Measurements from ENCODE around the gene MEIKIN.

MEIKIN gene

GRCh38 chr5:131974016-131974415, 28.6 kb upstream of the MEIKIN start:
- Histone ChIP-seq H3K9me2 (replicated peaks; ENCODE audit: insufficient read depth, low read length) (no peaks in the 10 kb centered on the region), H3K27ac (ENCODE audit: low read length) (no peak overlapping the region), H3K79me2 (ENCODE audit: low read length) (no peaks in the 10 kb centered on the region), H3K4me2 (ENCODE audit: low read depth, low read length) (no peak overlapping the region), H3K27me3 (replicated peaks; ENCODE audit: insufficient read depth, low read length) (no peaks in the 10 kb centered on the region), H3K4me3 (ENCODE audit: low read length) (no peak overlapping the region), H3K9me3 (replicated peaks; ENCODE audit: insufficient read depth, low read length) (no peaks in the 10 kb centered on the region), H3K4me1 (ENCODE audit: low read length) (no peaks in the 10 kb centered on the region), H3F3A (ENCODE audit: insufficient read depth, low read length) (no peaks in the 10 kb centered on the region), H4K20me1 (ENCODE audit: insufficient read depth, low read length) (no peaks in the 10 kb centered on the region), H3K9ac (ENCODE audit: low read length) (no peak overlapping the region), H2AFZ (ENCODE audit: low read length) (no peak overlapping the region), H3K36me3 (replicated peaks; ENCODE audit: insufficient read depth, low read length) (no peaks in the 10 kb centered on the region)
- TF ChIP-seq EZH2phosphoT487 (IDR thresholded peaks at IDR 0.05; ENCODE audit: low read length) (no peak), EZH2 (optimal IDR thresholded peaks at IDR 0.05; ENCODE audit: low read depth, low read length) (no peak), CTCF (IDR thresholded peaks at IDR 0.05; ENCODE audit: low read length) (no peak)
- no peak for DNase-seq

GRCh38 chr5:131973089-131973712, 27.7 kb upstream of the MEIKIN start:
- H4K20me1 ChIP-seq (ENCODE audit: insufficient read depth, low read length): no peaks in the 10 kb centered on the region
- H2AFZ ChIP-seq (ENCODE audit: low read length): no peak overlapping the region
- no peak for DNase-seq
- no peaks in the 10 kb centered on the region for H3K9me3 ChIP-seq (replicated peaks; ENCODE audit: insufficient read depth, low read length)
- no peaks in the 10 kb centered on the region for H3F3A ChIP-seq (ENCODE audit: insufficient read depth, low read length)
- H3K9me2 ChIP-seq (replicated peaks; ENCODE audit: insufficient read depth, low read length): no peaks in the 10 kb centered on the region
- no peaks in the 10 kb centered on the region for H3K27me3 ChIP-seq (replicated peaks; ENCODE audit: insufficient read depth, low read length)
- no peaks in the 10 kb centered on the region for H3K4me1 ChIP-seq (ENCODE audit: low read length)
- H3K36me3 ChIP-seq (replicated peaks; ENCODE audit: insufficient read depth, low read length): no peaks in the 10 kb centered on the region
- no peaks in the 10 kb centered on the region for H3K79me2 ChIP-seq (ENCODE audit: low read length)
- TF ChIP-seq EZH2 (optimal IDR thresholded peaks at IDR 0.05; ENCODE audit: low read depth, low read length) (no peak), EZH2phosphoT487 (IDR thresholded peaks at IDR 0.05; ENCODE audit: low read length) (no peak), CTCF (IDR thresholded peaks at IDR 0.05; ENCODE audit: low read length) (no peak)
- no peak overlapping the region for H3K4me2 ChIP-seq (ENCODE audit: low read depth, low read length)
- H3K4me3 ChIP-seq (ENCODE audit: low read length): no peak overlapping the region
- no peak overlapping the region for H3K9ac ChIP-seq (ENCODE audit: low read length)
- H3K27ac ChIP-seq (ENCODE audit: low read length): no peak overlapping the region

GRCh38 chr5:131968396-131968954, 23.0 kb upstream of the MEIKIN start:
- H4K20me1 ChIP-seq (ENCODE audit: insufficient read depth, low read length): no peaks in the 10 kb centered on the region
- TF ChIP-seq EZH2phosphoT487 (IDR thresholded peaks at IDR 0.05; ENCODE audit: low read length) (no peak), EZH2 (optimal IDR thresholded peaks at IDR 0.05; ENCODE audit: low read depth, low read length) (no peak), CTCF (IDR thresholded peaks at IDR 0.05; ENCODE audit: low read length) (no peak)
- H3K27me3 ChIP-seq (replicated peaks; ENCODE audit: insufficient read depth, low read length): no peaks in the 10 kb centered on the region
- H3K9ac ChIP-seq (ENCODE audit: low read length): no peak overlapping the region
- H3K27ac ChIP-seq (ENCODE audit: low read length): no peak overlapping the region
- no peak overlapping the region for H2AFZ ChIP-seq (ENCODE audit: low read length)
- no peak overlapping the region for H3K4me2 ChIP-seq (ENCODE audit: low read depth, low read length)
- H3K4me1 ChIP-seq (ENCODE audit: low read length): no peaks in the 10 kb centered on the region
- H3K9me3 ChIP-seq (replicated peaks; ENCODE audit: insufficient read depth, low read length): no peaks in the 10 kb centered on the region
- no peaks in the 10 kb centered on the region for H3K36me3 ChIP-seq (replicated peaks; ENCODE audit: insufficient read depth, low read length)
- no peak for DNase-seq
- no peak overlapping the region for H3K4me3 ChIP-seq (ENCODE audit: low read length)
- no peaks in the 10 kb centered on the region for H3K9me2 ChIP-seq (replicated peaks; ENCODE audit: insufficient read depth, low read length)
- H3K79me2 ChIP-seq (ENCODE audit: low read length): no peaks in the 10 kb centered on the region
- H3F3A ChIP-seq (ENCODE audit: insufficient read depth, low read length): no peaks in the 10 kb centered on the region

All from MM.1S (cell line).